ENCODE measurements around the gene PCGF1. TPM values are rescaled to one million over a fixed set of nuclear protein-coding genes. Genes with fewer than 3 reads are reported as not detected.
A peak's percentile ranks its signal among the peaks of the same experiment; 100 is the strongest.

Gene PCGF1
- total and polyA plus RNA-seq, 9 of the 15 experiments (the other 6 are each of a cell fraction or from before 2014, with no cell fraction given) = 20.3 to 45.7 (median 29.3) TPM

GRCh38 chr2:74553892-74554819 lies 46.7 kb upstream of the PCGF1 start, which contains the start of the genes DOK1 and LOXL3 (continued):
- TF ChIP-seq RREB1 (CRISPR knock-in tag; IDR thresholded peaks at IDR 0.05) (no peak), HDAC1 (IDR thresholded peaks at IDR 0.05) (no peak; a peak in 1 of 4 replicates), ZC3H4 (CRISPR knock-in tag; IDR thresholded peaks at IDR 0.05; ENCODE audit: borderline replicate concordance) (no peak), ZFP91 (CRISPR knock-in tag; IDR thresholded peaks at IDR 0.05) (0 out of 2 replicates have a peak, but pooled peaks have one; percentile 6), E2F6 (IDR thresholded peaks at IDR 0.05; ENCODE audit: borderline replicate concordance in 1 of 2, extremely low read depth in 1 of 2, insufficient read depth in 1 of 2, insufficient read length in 1 of 2, low read depth in 1 of 2, low read length in 1 of 2, poor library complexity in 1 of 2, severe bottlenecking in 1 of 2) (peak in 1 of 2 experiments; percentile 72), SRSF9 (IDR thresholded peaks at IDR 0.05; ENCODE audit: borderline replicate concordance, low read depth, low read length) (no peak), ZNF445 (CRISPR knock-in tag; IDR thresholded peaks at IDR 0.05; ENCODE audit: low read depth) (no peak), ZNF253 (CRISPR knock-in tag; conservative IDR thresholded peaks at IDR 0.05) (no peak), ZNF507 (tag; conservative IDR thresholded peaks at IDR 0.05) (no peak), RFX1 (IDR thresholded peaks at IDR 0.05) (no peak), DIDO1 (tag; IDR thresholded peaks at IDR 0.05; ENCODE audit: low read depth) (no peak), NFXL1 (CRISPR knock-in tag; IDR thresholded peaks at IDR 0.05) (no peak), MTF1 (CRISPR knock-in tag; IDR thresholded peaks at IDR 0.05; ENCODE audit: borderline replicate concordance) (no peak), MLLT1 (IDR thresholded peaks at IDR 0.05) (no peak)

All from K562 (cell line).